ENCODE results near the gene IL9.

Gene IL9

DNA sequence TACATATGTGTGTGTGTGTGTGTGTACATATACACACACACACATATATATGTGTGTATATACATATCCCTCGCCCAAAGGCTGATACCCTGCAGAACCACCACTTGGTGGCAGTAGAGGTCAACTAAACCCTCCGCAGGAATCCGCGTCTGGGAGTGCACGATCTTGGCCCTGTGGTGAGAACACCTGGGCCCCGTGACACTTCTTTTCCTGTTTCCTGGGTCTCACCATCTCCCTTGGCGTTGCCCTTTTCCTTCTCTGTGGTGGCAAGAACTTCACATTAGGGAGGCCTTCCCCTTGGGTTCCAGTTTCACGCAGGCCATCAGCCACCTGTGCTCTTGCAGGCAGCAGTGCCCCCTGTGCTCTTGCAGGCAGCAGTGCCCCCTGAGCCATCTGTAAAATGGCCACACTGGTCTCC lies 8.2 kb downstream of the IL9 start:
- in situ Hi-C loops (cut with HindIII; ENCODE audit: low pct_unique_long_range_greater_than_20kb, low sequenced_read_pairs) = no loop called here
- peak; percentile 50 to 87 for DNase-seq (ENCODE audit: low read depth in 1 of 2, low spot score in 1 of 2)
- no peak for TF ChIP-seq JUND (IDR thresholded peaks at IDR 0.05; ENCODE audit: low read depth)

DNA sequence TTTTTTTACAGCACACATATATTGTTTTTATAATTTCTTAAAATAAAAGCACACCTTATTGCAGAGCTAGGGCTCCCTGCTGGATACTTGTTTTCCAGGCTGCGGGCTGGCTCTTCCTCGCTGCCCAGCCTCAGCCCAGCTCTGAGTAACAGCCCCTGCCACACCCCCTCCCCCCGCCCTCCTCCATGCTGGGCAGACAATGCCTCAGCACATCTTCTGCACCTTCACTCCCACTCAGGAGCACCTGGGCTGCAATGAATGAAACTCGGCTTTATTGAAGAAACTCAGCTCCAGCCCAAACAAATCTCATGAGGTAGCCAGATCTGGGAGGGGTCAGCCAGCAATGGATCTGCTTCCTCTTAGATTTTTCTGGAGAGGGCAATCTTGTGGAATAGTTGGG lies 9.5 kb downstream of the IL9 start:
- in situ Hi-C loops (cut with HindIII; ENCODE audit: low pct_unique_long_range_greater_than_20kb, low sequenced_read_pairs) = no loop called here
- DNase-seq (ENCODE audit: low read depth in 1 of 2, low spot score in 1 of 2) = no peak
- no peak for TF ChIP-seq JUND (IDR thresholded peaks at IDR 0.05; ENCODE audit: low read depth)

DNA sequence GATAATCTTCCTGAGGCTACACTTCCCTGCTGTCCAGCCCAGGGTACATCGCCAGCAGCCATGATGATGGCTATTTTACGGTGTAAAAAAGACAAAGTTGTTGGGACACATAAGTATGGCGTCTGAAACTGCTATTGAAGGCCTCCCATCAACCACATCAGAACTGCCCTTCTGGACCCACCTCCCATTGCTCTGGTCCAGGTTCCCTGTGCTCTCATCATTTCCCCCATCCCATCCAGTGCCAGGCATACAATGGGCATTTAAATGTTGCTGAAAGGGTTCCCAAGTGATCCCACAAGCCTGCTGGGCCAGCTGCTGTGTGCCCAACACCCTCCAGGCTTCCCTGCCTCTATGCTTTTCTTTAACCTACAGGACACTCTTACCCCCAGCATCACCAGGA lies 10.6 kb downstream of the IL9 start:
- in situ Hi-C loops (cut with HindIII; ENCODE audit: low pct_unique_long_range_greater_than_20kb, low sequenced_read_pairs) = no loop called here
- no peak for DNase-seq (ENCODE audit: low read depth in 1 of 2, low spot score in 1 of 2)
- no peak for TF ChIP-seq JUND (IDR thresholded peaks at IDR 0.05; ENCODE audit: low read depth)

DNA sequence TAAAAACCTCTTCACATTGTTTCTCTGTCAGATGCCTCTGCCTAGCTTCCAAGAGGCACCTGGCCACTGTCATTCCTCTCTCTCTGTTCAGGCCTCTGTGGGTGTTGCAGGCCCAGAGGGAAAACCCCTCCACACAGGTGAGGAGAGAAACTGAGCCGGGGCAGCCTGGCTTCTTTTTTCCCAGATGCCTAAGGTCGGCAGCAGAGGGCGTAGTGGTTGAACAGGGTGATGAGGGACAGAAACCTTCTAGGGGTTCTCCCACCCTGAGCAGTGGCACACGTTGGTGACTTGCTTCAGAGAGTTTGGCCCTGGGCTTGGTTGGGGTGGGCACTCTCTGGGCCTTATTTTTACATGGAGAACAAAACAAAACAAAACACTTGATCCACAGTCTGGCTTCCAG lies 12.2 kb downstream of the IL9 start:
- TF ChIP-seq JUND (IDR thresholded peaks at IDR 0.05; ENCODE audit: low read depth) = no peak
- in situ Hi-C loops (cut with HindIII; ENCODE audit: low pct_unique_long_range_greater_than_20kb, low sequenced_read_pairs) = no loop called here
- no peak for DNase-seq (ENCODE audit: low read depth in 1 of 2, low spot score in 1 of 2)

GRCh38 chr5:135883026-135883425 lies 12.6 kb downstream of the IL9 start:
- DNase-seq (ENCODE audit: low read depth in 1 of 2, low spot score in 1 of 2) = no peak
- no peak for TF ChIP-seq JUND (IDR thresholded peaks at IDR 0.05; ENCODE audit: low read depth)
- in situ Hi-C loops (cut with HindIII; ENCODE audit: low pct_unique_long_range_greater_than_20kb, low sequenced_read_pairs) = no loop called here

DNA sequence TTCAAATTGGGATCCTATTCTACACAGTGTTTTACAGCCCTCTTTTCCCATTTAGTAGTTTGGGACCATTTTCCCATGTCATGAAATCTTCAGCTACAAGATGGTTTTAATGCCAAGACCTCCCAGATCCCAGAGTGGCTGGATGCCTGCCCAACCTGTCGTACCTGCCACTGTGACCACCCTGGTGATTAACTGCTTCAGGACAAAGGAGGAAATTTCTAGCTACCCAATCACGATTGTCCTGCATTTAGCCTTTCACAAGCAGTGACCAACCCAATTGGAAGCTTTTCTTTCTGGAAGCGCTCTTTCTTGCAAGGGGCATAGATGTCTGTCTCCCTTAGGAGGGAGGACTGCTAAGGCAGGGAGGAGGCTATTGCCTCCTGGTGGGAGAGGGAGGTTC lies 13.8 kb downstream of the IL9 start:
- DNase-seq (ENCODE audit: low read depth in 1 of 2, low spot score in 1 of 2) = no peak
- in situ Hi-C loops (cut with HindIII; ENCODE audit: low pct_unique_long_range_greater_than_20kb, low sequenced_read_pairs) = no loop called here
- TF ChIP-seq JUND (IDR thresholded peaks at IDR 0.05; ENCODE audit: low read depth) = no peak

- in situ Hi-C loops (cut with HindIII; ENCODE audit: low pct_unique_long_range_greater_than_20kb, low sequenced_read_pairs) = no loop called here
- no peak for DNase-seq (ENCODE audit: low read depth in 1 of 2, low spot score in 1 of 2)
- TF ChIP-seq JUND (IDR thresholded peaks at IDR 0.05; ENCODE audit: low read depth) = no peak
Measured at GRCh38 chr5:135881244-135881643, 14.4 kb downstream of the IL9 start.

DNA sequence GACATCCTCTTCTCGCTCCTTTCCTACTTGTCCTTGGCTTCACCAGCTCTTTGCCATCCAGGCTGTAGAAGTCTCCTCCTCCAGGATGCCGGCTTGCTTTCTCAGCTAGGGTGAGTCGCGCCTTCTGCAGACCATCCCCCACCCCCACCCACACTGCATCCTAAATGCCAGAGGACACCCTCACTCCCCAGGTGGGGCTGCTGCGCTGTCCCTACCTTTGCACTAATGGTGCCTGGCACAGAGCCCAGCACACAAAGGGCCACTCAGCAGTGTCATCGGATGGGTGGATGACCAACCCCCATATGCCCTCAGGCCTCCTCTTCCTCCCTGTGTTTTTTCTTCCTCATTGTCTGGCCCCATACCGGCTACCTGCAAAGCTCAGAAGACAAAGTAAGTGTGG lies 14.8 kb downstream of the IL9 start:
- in situ Hi-C loops (cut with HindIII; ENCODE audit: low pct_unique_long_range_greater_than_20kb, low sequenced_read_pairs) = no loop called here
- DNase-seq (ENCODE audit: low read depth in 1 of 2, low spot score in 1 of 2) = no peak
- TF ChIP-seq JUND (IDR thresholded peaks at IDR 0.05; ENCODE audit: low read depth) = no peak

DNA sequence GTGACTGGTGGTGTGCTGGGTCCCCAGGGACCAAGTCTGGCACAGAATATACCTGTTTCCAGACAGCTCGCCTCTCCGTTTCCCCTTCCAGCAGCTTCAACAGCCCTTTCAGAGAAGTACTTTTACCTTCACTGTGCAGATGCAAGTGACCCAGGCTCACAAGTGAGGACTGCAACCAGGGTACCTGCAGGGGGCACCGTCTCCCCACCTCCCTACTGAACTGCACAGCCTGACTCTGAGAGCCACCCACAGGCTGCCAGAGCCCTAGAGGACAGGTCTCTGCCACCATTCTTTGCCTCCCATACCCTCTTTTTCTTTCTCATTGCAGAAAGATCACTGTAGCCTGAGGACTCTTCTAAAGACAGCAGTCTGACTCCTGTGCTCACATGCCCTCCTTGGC lies 15.4 kb downstream of the IL9 start:
- no peak for DNase-seq (ENCODE audit: low read depth in 1 of 2, low spot score in 1 of 2)

GRCh38 chr5:135879591-135879990 lies 16.1 kb downstream of the IL9 start:
- in situ Hi-C loops (cut with HindIII; ENCODE audit: low pct_unique_long_range_greater_than_20kb, low sequenced_read_pairs) = no loop called here
- no peak for DNase-seq (ENCODE audit: low read depth in 1 of 2, low spot score in 1 of 2)
- TF ChIP-seq JUND (IDR thresholded peaks at IDR 0.05; ENCODE audit: low read depth) = no peak

More for the DNA sequence above, 15.4 kb downstream of the IL9 start:
- in situ Hi-C loops (cut with HindIII; ENCODE audit: low pct_unique_long_range_greater_than_20kb, low sequenced_read_pairs) = no loop called here
- TF ChIP-seq JUND (IDR thresholded peaks at IDR 0.05; ENCODE audit: low read depth) = no peak

GRCh38 chr5:135878156-135878620 lies 17.5 kb downstream of the IL9 start:
- no peak for DNase-seq (ENCODE audit: low read depth in 1 of 2, low spot score in 1 of 2)
- in situ Hi-C loops (cut with HindIII; ENCODE audit: low pct_unique_long_range_greater_than_20kb, low sequenced_read_pairs) = no loop called here
- TF ChIP-seq JUND (IDR thresholded peaks at IDR 0.05; ENCODE audit: low read depth) = no peak

- TF ChIP-seq JUND (IDR thresholded peaks at IDR 0.05; ENCODE audit: low read depth) = no peak
- DNase-seq (ENCODE audit: low read depth in 1 of 2, low spot score in 1 of 2) = no peak
- in situ Hi-C loops (cut with HindIII; ENCODE audit: low pct_unique_long_range_greater_than_20kb, low sequenced_read_pairs) = no loop called here
Measured at GRCh38 chr5:135877570-135878155, 18.0 kb downstream of the IL9 start.

- DNase-seq (ENCODE audit: low read depth in 1 of 2, low spot score in 1 of 2) = no peak
- in situ Hi-C loops (cut with HindIII; ENCODE audit: low pct_unique_long_range_greater_than_20kb, low sequenced_read_pairs) = no loop called here
- no peak for TF ChIP-seq JUND (IDR thresholded peaks at IDR 0.05; ENCODE audit: low read depth)
Measured at GRCh38 chr5:135876146-135876545, 19.5 kb downstream of the IL9 start.

- in situ Hi-C loops (cut with HindIII; ENCODE audit: low pct_unique_long_range_greater_than_20kb, low sequenced_read_pairs) = no loop called here
- TF ChIP-seq JUND (IDR thresholded peaks at IDR 0.05; ENCODE audit: low read depth) = no peak
- DNase-seq (ENCODE audit: low read depth in 1 of 2, low spot score in 1 of 2) = no peak
Measured at GRCh38 chr5:135875567-135875966, 20.1 kb downstream of the IL9 start.
